ENCODE data around the gene DCP1B. TPM values are rescaled to one million over a fixed set of nuclear protein-coding genes. Genes with fewer than 3 reads are reported as not detected.
"Not testable (repeated sequence)": the region's sequence is repeated elsewhere in the genome, so short reads cannot be mapped to it uniquely, and the experiment has no call there.

DCP1B gene
- polyA plus RNA-seq, 1 donor = 30.5 TPM

- DNase-seq = no peak
These were observed 27.1 kb downstream of the DCP1B start for GRCh38 chr12:1977109-1977508.

- DNase-seq = no peak
These were observed 29.4 kb downstream of the DCP1B start for GRCh38 chr12:1974812-1975211.

- peak; percentile 46 for DNase-seq
These were observed 31.4 kb downstream of the DCP1B start for GRCh38 chr12:1972856-1973317.

- no peak for DNase-seq
These were observed 32.0 kb downstream of the DCP1B start for GRCh38 chr12:1972260-1972659.

- no peak for DNase-seq
These were observed 33.8 kb downstream of the DCP1B start for GRCh38 chr12:1970331-1970900.

- DNase-seq = no peak
These were observed 37.6 kb downstream of the DCP1B start for GRCh38 chr12:1966561-1967226.

- DNase-seq = no peak
These were observed 38.3 kb downstream of the DCP1B start for GRCh38 chr12:1965916-1966315.

- no peak for DNase-seq
These were observed 41.9 kb downstream of the DCP1B start for GRCh38 chr12:1962051-1963020.

- DNase-seq = no peak
These were observed 47.5 kb downstream of the DCP1B start for GRCh38 chr12:1956716-1957115.

GRCh38 chr12:1949771-1950470, 54.3 kb downstream of the DCP1B start:
- no peak for DNase-seq

GRCh38 chr12:1948883-1949282, 55.4 kb downstream of the DCP1B start:
- no peak for DNase-seq

GRCh38 chr12:1947081-1947480, 57.2 kb downstream of the DCP1B start:
- DNase-seq = no peak

GRCh38 chr12:1946296-1946695, 58.0 kb downstream of the DCP1B start:
- DNase-seq = no peak

GRCh38 chr12:1945502-1945901, 58.8 kb downstream of the DCP1B start:
- not testable (repeated sequence) for DNase-seq

- peak; percentile 78 for DNase-seq
These were observed 64.3 kb downstream of the DCP1B start for GRCh38 chr12:1939801-1940607.

- DNase-seq = no peak
These were observed 64.9 kb downstream of the DCP1B start for GRCh38 chr12:1939331-1939730.

- no peak for DNase-seq
These were observed 66.6 kb downstream of the DCP1B start for GRCh38 chr12:1937481-1938224.

- DNase-seq = no peak
These were observed 67.6 kb downstream of the DCP1B start for GRCh38 chr12:1936406-1937320.

- DNase-seq = no peak
These were observed 68.4 kb downstream of the DCP1B start for GRCh38 chr12:1935700-1936378.

Measured in left kidney (tissue), 2 donors.